K562 (cell line): ENCODE measurements around the gene SPON2. TPM values are rescaled to one million over a fixed set of nuclear protein-coding genes. Genes with fewer than 3 reads are reported as not detected.

Source experiments
- ATF3 ChIP-seq, 2 experiments: fragments of 450-650 bp in 1 of 2; sonication (generic) in 1 of 2; formaldehyde crosslinking in 1 of 2; IDR thresholded peaks in 1 of 2; conservative IDR thresholded peaks in 1 of 2; 2 replicates each; pipeline versions ENCODE4 v1.6.1 to v1.8.1; 2016 to 2023; ENCODE audit warnings: mild to moderate bottlenecking in 2 of 2, moderate library complexity in 2 of 2, inconsistent platforms in 1 of 2, missing genetic modification reagents in 1 of 2
- ELF4 ChIP-seq: fragments of 450-650 bp; formaldehyde crosslinking; IDR thresholded peaks from 2 replicates; pipeline ENCODE4 v1.4.0; 2022; ENCODE audit warnings: missing genetic modification characterization
- JUND ChIP-seq, 2 experiments: IDR thresholded peaks; 2 replicates in 1 of 2; 3 replicates in 1 of 2; pipeline ENCODE4 v1.6.1; 2011; ENCODE audit warnings: borderline replicate concordance in 2 of 2, low read depth in 2 of 2, low read length in 2 of 2, improper control_type of control experiment in 1 of 2, missing biosample characterization in 1 of 2, missing genetic modification characterization in 1 of 2, missing genetic modification reagents in 1 of 2
- L3MBTL2 ChIP-seq: fragments of 450-650 bp; IDR thresholded peaks from 2 replicates; pipeline ENCODE4 v1.6.1; 2016; ENCODE audit warnings: mild to moderate bottlenecking, moderate library complexity
- MLLT1 ChIP-seq, 2 experiments: fragments of 450-650 bp; IDR thresholded peaks; 2 replicates each; pipeline ENCODE4 v1.6.1; 2016
- MNT ChIP-seq, 2 experiments: fragments of 450-650 bp; conservative IDR thresholded peaks; 2 replicates each; pipeline ENCODE4 v1.6.1; 2017; ENCODE audit warnings: mild to moderate bottlenecking in 2 of 2, moderate library complexity in 2 of 2
- NR4A1 ChIP-seq, 2 experiments: fragments of 250-450 bp in 1 of 2; fragments of 450-650 bp in 1 of 2; sonication (Bioruptor Pico) in 1 of 2; IDR thresholded peaks; 2 replicates each; pipeline versions ENCODE4 v1.4.0 to v1.6.1; 2016 to 2020; ENCODE audit warnings: mild to moderate bottlenecking in 2 of 2, missing compliant biosample characterization in 1 of 2, missing genetic modification characterization in 1 of 2, moderate library complexity in 1 of 2
- PYGO2 ChIP-seq: fragments of 450-650 bp; IDR thresholded peaks from 2 replicates; pipeline ENCODE4 v1.6.1; 2016; ENCODE audit warnings: mild to moderate bottlenecking, missing genetic modification characterization, moderate library complexity, missing compliant biosample characterization
- REST ChIP-seq, 2 experiments: fragments of 450-650 bp; formaldehyde crosslinking in 1 of 2; IDR thresholded peaks; 2 replicates each; pipeline versions ENCODE4 v1.4.0 to v1.6.1; 2014 to 2020; ENCODE audit warnings: mild to moderate bottlenecking in 2 of 2, borderline replicate concordance in 1 of 2, low read depth in 1 of 2
- TFE3 ChIP-seq: fragments of 450-650 bp; formaldehyde crosslinking; IDR thresholded peaks from 2 replicates; pipeline ENCODE4 v1.4.0; 2020; ENCODE audit warnings: mild to moderate bottlenecking, mixed read lengths
- TGIF2 ChIP-seq: sonication (generic); formaldehyde crosslinking; IDR thresholded peaks from 2 replicates; pipeline ENCODE4 v1.8.1; 2022; ENCODE audit warnings: mild to moderate bottlenecking, missing genetic modification reagents, moderate library complexity
- polyA plus RNA-seq, 8 experiments: library from polyadenylated mRNA; depleted of rRNA in 4 of 8; stranded (reverse) in 5 of 8; unstranded in 3 of 8; fragments of >200 nt; fragmentation: Nextera tagmentation in 2 of 8; fragmentation: Illumina TruSeq in 1 of 8; extraction: Ambion mirVana in 2 of 8; extraction: Trizol in 1 of 8; gene quantifications; 2 replicates each; pipeline versions ENCODE4 v1.2.1 to v1.2.3, GENCODE V29; 2011 to 2014; ENCODE audit warnings: inconsistent platforms in 1 of 8, missing spikeins in 1 of 8
- total RNA-seq, 7 experiments: library from RNA; depleted of rRNA in 6 of 7; stranded (reverse); fragments of >200 nt in 6 of 7; fragmentation: Illumina TruSeq in 2 of 7; extraction: Trizol in 2 of 7; gene quantifications; 2 replicates each; pipeline versions ENCODE4 v1.2.1 to v1.2.3, GENCODE V29; 2011 to 2021; ENCODE audit warnings: low replicate concordance in 1 of 7

SPON2 gene
- total and polyA plus RNA-seq, 9 of the 15 experiments (the other 6 are each of a cell fraction or from before 2014, with no cell fraction given) = 0.21 to 2.2 (median 0.83) TPM

GRCh38 chr4:1192091-1192492 lies 19.7 kb upstream of the SPON2 start (continued):
- TF ChIP-seq REST (IDR thresholded peaks at IDR 0.05; ENCODE audit: borderline replicate concordance) = peak; percentile 88
- no peak for TF ChIP-seq REST (CRISPR knock-in tag; IDR thresholded peaks at IDR 0.05; ENCODE audit: low read depth)
- TF ChIP-seq PYGO2 (tag) = no peak
- TF ChIP-seq MNT (conservative IDR thresholded peaks at IDR 0.05) = peak in 1 of 2 experiments; percentile 26; a peak in 1 of 4 replicates
- TF ChIP-seq L3MBTL2 = peak; percentile 46; the same call in 1 of the 2 replicates
- TF ChIP-seq MLLT1 (IDR thresholded peaks at IDR 0.05) = no peak
- TF ChIP-seq TFE3 = no peak
- no peak for TF ChIP-seq NR4A1 (CRISPR knock-in tag; IDR thresholded peaks at IDR 0.05)
- no peak for TF ChIP-seq NR4A1 (tag; IDR thresholded peaks at IDR 0.05)
- TF ChIP-seq ATF3 (IDR thresholded peaks at IDR 0.05) = peak; percentile 82
- TF ChIP-seq ATF3 (CRISPR knock-in tag; conservative IDR thresholded peaks at IDR 0.05) = no peak
- no peak for TF ChIP-seq ELF4 (CRISPR knock-in tag)
- TF ChIP-seq JUND (IDR thresholded peaks at IDR 0.05; ENCODE audit: borderline replicate concordance, low read depth, low read length) = peak; percentile 81; the same call in 1 of the 2 replicates
- TF ChIP-seq JUND (tag; IDR thresholded peaks at IDR 0.05; ENCODE audit: borderline replicate concordance, low read depth, low read length) = peak; percentile 79; the same call in 2 of the 3 replicates
- no peak for TF ChIP-seq TGIF2 (CRISPR knock-in tag)
